AG04449 (cell line): ENCODE results near the gene CYBA.

Experiments used
- CTCF ChIA-PET: fragments of 350-600 bp; formaldehyde crosslinking; extraction: SDS; loops from one replicate; lab custom pipeline; 2021; ENCODE audit warnings: antibody characterized with exemption; lab: Yijun Ruan, JAX
- POLR2A ChIA-PET: fragments of 400-600, 350-600 bp; formaldehyde crosslinking; extraction: SDS; loops from one replicate; lab custom pipeline; 2020; ENCODE audit warnings: antibody characterized with exemption, inconsistent platforms; lab: Yijun Ruan, JAX
- DNase-seq: peaks from one replicate; pipeline ENCODE4 v3.0.0-alpha.2; 2010; ENCODE audit warnings: low read depth, low spot score
- H3K4me3 ChIP-seq: 2 replicates; pipeline ENCODE4 v1.5.1; 2011; ENCODE audit warnings: low read depth, mild to moderate bottlenecking, control low read depth, low read length
- CTCF ChIP-seq: IDR thresholded peaks from one replicate; pipeline ENCODE4 v1.5.1; 2011; ENCODE audit warnings: mild to moderate bottlenecking, moderate library complexity, low read length, control low read depth, inconsistent platforms; ENCODE audit not compliant: insufficient read depth; ENCODE audit errors: missing control alignments

The CYBA gene

DNA sequence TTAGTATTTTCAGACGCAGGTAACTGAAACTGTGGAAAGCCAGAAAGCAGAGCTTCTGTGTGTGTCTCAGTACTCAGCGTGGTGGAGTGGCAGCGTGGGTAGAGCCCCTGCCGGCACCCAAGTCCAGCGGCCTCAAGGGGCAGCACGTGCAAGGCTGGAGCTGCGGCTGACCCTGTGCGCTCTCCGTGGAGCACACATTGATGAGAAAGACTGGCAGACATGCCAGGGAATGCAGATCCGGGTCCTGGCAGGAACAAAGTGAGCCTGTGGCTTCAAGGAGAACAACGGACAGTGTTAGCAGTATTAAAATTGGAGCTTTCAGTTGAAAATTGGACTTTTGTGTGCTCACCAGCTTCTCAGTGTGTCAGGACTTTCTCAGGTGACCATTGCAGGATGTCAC is 57.4 kb downstream of the CYBA start:
- H3K4me3 ChIP-seq: no peak overlapping the region
- no peak for DNase-seq
- CTCF ChIA-PET: interaction anchor here (0.9 kb wide), 1 partner anchor 9 kb away, joined by 3 read pairs; no protein-coding TSS in a partner anchor
- POLR2A ChIA-PET: no interaction called here
- TF ChIP-seq CTCF: no peak
